Esophagus muscularis mucosa (tissue), 4 donors: ENCODE data around the gene PLEKHA5. TPM values are rescaled to one million over a fixed set of nuclear protein-coding genes. Genes with fewer than 3 reads are reported as not detected.

Experiments
- DNase-seq: peaks from one replicate; pipeline ENCODE4 v3.0.0-alpha.2; 2017; ENCODE audit errors: extremely low spot score
- H3K27ac ChIP-seq, 4 donors: fragments of 200-600 bp; sonication (generic); replicated peaks in 1 of 4; 1 replicate in 3 of 4; 2 replicates in 1 of 4; pipeline ENCODE4 v1.5.1; 2016 to 2019; ENCODE audit warnings: mild to moderate bottlenecking in 1 of 4
- H3K27me3 ChIP-seq, 4 donors: fragments of 200-600 bp; sonication (generic); one replicate each; pipeline versions ENCODE4 v1.5.1 to v1.6.0; 2016 to 2019
- H3K36me3 ChIP-seq, 4 donors: fragments of 200-600 bp; sonication (generic); one replicate each; pipeline ENCODE4 v1.5.1; 2016 to 2019
- H3K4me1 ChIP-seq, 4 donors: fragments of 200-600 bp; sonication (generic); one replicate each; pipeline ENCODE4 v1.5.1; 2016 to 2019
- H3K4me3 ChIP-seq, 4 donors: fragments of 200-600 bp; sonication (generic); 1 replicate in 2 of 4; 2 replicates in 2 of 4; pipeline ENCODE4 v1.5.1; 2016 to 2019; ENCODE audit warnings: mild to moderate bottlenecking in 4 of 4, moderate library complexity in 1 of 4
- H3K9me3 ChIP-seq, 4 donors: fragments of 200-600 bp; sonication (generic); 1 replicate in 3 of 4; 2 replicates in 1 of 4; pipeline ENCODE4 v1.5.1; 2016 to 2019
- EP300 ChIP-seq: sonication (generic); formaldehyde crosslinking; IDR thresholded peaks from one replicate; pipeline ENCODE4 v1.6.1; 2017; ENCODE audit warnings: antibody characterized with exemption
- POLR2A ChIP-seq: fragments of 450-650 bp; IDR thresholded peaks from one replicate; pipeline ENCODE4 v1.6.1; 2017; ENCODE audit warnings: antibody characterized with exemption, moderate library complexity, mild to moderate bottlenecking, low read depth
- POLR2AphosphoS5 ChIP-seq, 2 donors: sonication (generic); formaldehyde crosslinking; IDR thresholded peaks; one replicate each; pipeline ENCODE4 v1.6.1; 2017; ENCODE audit warnings: antibody characterized with exemption in 2 of 2
- WGBS: methylation state at CpG from one replicate; pipeline ENCODE4 v1.1.5; 2018; 5-methylcytosine and 5-hydroxymethylcytosine counted together
- intact Hi-C: fragments of 100-400 bp; cut with DNase I; formaldehyde crosslinking; loops from one replicate; pipeline ENCODE4 v1.15.1; 2023
- total RNA-seq, 4 donors: library from RNA; depleted of rRNA; stranded (reverse); fragments of >200 nt; gene quantifications; one replicate each; pipeline versions ENCODE4 v1.1.0 to v1.2.1, GENCODE V29; 2016
- TF ChIP-seq, protein P1 (sequence below), 3 experiments: fragments of 200-600 bp in 2 of 3; fragments of 450-650 bp in 1 of 3; sonication (generic) in 2 of 3; IDR thresholded peaks; one replicate each; pipeline ENCODE4 v1.5.1; 2017 to 2019; ENCODE audit warnings: antibody characterized with exemption in 3 of 3, mild to moderate bottlenecking in 2 of 3, moderate library complexity in 1 of 3

Gene PLEKHA5
- total RNA-seq, 4 donors from 2014 or later: 50.7 to 88.5 (median 58.6) TPM

DNA sequence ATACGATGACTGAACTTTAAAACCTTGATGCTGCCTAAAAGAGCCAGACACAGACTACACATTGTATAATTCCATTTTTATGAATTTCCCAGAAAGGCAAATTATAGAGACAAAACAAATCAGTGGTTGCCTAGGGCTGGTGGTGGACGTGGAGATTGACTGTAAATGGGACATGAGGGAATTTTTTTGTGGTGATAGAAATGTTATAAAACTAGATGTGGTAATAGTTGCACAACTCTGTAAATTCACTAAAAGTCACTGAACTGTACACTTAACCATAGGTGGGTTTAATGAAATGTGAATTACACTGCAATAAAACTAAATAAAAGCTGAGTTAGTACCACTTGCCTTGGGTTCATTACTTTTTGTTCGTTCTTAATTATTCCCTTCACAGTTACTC is 72.1 kb downstream of the PLEKHA5 start:
- DNase-seq: no peak
- TF ChIP-seq, protein P1, sequence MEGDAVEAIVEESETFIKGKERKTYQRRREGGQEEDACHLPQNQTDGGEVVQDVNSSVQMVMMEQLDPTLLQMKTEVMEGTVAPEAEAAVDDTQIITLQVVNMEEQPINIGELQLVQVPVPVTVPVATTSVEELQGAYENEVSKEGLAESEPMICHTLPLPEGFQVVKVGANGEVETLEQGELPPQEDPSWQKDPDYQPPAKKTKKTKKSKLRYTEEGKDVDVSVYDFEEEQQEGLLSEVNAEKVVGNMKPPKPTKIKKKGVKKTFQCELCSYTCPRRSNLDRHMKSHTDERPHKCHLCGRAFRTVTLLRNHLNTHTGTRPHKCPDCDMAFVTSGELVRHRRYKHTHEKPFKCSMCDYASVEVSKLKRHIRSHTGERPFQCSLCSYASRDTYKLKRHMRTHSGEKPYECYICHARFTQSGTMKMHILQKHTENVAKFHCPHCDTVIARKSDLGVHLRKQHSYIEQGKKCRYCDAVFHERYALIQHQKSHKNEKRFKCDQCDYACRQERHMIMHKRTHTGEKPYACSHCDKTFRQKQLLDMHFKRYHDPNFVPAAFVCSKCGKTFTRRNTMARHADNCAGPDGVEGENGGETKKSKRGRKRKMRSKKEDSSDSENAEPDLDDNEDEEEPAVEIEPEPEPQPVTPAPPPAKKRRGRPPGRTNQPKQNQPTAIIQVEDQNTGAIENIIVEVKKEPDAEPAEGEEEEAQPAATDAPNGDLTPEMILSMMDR (IDR thresholded peaks at IDR 0.05): no peak
- TF ChIP-seq EP300 (no peak), POLR2A (no peak), POLR2AphosphoS5 (IDR thresholded peaks at IDR 0.05) (no peak)
- no peaks in the 10 kb centered on the region for H3K27me3 ChIP-seq
- H3K4me1 ChIP-seq: peaks cover 25 to 57% (median 50%) of the 10 kb centered on the region in 4 donors
- intact Hi-C loops: no loop called here
- H3K36me3 ChIP-seq: no peaks in the 10 kb centered on the region
- no peak overlapping the region for H3K4me3 ChIP-seq
- WGBS: 85% methylated on average over 3 of the region's 3 CpGs
- H3K9me3 ChIP-seq: no peaks in the 10 kb centered on the region
- H3K27ac ChIP-seq: no peak overlapping the region

DNA sequence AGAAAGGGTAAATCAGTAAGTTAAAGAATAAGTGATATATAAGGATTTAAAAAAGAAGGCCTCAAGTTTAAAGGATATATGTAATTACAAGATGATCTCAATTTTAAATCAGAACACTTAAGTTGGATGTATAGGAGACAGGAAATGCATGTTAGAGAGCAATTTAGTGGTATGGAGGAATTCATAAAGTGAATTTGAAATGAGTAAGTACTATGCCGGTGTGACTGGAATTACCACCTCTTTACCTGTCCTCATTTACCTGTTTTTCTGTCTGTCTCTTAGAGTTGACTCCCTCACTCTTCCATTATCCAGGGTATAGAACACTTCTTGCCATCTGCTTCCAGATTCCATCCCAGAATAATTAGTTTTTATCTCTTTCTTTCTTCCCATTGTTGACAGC is 73.5 kb downstream of the PLEKHA5 start:
- Histone ChIP-seq H3K27me3 (no peaks in the 10 kb centered on the region), H3K4me1 (peaks cover 17 to 45% (median 40%) of the 10 kb centered on the region in 4 donors), H3K27ac (no peak overlapping the region), H3K4me3 (no peak overlapping the region), H3K36me3 (no peaks in the 10 kb centered on the region), H3K9me3 (no peaks in the 10 kb centered on the region)
- no peak for TF ChIP-seq POLR2AphosphoS5 (IDR thresholded peaks at IDR 0.05)
- TF ChIP-seq EP300: no peak
- intact Hi-C loops: no loop called here
- no peak for DNase-seq
- 94% methylated on average over 1 of the region's 1 CpG for WGBS

DNA sequence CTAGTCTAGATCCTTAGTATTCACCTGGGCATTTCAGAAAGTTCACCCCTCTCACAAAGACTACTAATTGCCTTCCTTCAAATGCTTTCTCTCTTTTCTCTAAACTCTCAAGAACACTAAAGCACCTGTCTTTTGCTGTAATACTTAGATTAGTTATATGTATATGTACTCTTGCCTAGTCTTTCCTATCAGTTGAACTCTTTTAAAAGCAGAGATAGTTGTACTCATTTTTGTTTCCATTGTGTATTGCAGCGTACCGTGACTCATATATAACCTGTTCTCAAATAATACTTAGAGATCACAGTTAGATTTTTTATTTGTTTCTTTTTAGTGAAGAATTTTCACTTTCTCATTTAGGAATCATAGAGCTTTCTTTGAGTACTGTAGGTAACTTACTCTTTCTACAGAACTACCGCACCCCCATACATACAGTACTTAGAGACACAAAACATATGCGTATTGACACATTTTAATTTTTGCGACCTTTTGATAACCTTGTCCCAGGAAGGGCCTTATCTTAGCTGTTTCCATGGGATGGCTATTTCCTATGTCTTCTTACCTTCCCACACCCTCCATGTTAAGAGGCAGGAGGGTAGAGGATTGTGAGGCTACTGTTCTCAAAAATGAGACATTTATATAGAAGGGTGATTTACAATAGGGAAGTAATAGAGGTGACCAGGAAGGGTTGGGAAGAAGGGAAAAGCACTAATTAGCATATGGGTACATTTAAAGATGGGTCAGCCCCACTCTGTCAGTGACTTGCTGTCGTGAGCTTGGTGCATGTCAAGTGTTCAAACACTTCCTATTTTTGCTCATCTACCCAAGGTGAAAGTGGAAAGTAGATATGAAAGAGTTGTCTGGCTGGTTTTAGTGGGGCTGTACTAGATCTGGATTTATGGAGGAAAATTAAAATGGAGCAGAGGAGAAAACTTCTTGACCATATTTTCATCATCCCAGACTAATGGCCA is 74.3 kb downstream of the PLEKHA5 start:
- no peaks in the 10 kb centered on the region for H3K36me3 ChIP-seq
- no peak overlapping the region for H3K27ac ChIP-seq
- H3K4me1 ChIP-seq: peaks cover 10 to 40% (median 36%) of the 10 kb centered on the region in 4 donors
- no peak for DNase-seq
- no peak overlapping the region for H3K4me3 ChIP-seq
- H3K27me3 ChIP-seq: no peaks in the 10 kb centered on the region
- intact Hi-C loops: no loop called here
- no peak for TF ChIP-seq POLR2AphosphoS5 (IDR thresholded peaks at IDR 0.05)
- TF ChIP-seq, protein P1 (IDR thresholded peaks at IDR 0.05): no peak
- TF ChIP-seq POLR2A: no peak
- TF ChIP-seq EP300: no peak
- WGBS: 98% methylated on average over 6 of the region's 6 CpGs
- H3K9me3 ChIP-seq: no peaks in the 10 kb centered on the region

DNA sequence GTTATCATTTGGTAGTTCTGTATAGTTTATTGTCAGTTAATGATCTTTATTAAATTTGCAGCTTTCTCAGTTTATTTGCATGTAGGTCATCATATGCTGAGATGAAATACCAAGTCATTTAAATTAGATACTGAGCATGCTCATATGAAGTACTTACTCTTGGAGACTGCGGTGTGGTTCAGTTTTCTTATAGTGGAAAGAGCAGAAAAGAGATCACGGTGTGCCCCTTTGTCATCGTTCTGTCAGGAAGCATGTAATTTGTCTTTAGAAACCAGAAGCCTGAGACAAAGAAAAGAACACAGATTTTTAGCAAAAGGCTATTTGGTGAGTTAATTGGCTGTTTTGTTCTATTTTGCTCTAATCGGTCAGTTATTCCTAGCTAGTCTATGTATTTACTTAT is 75.6 kb downstream of the PLEKHA5 start:
- intact Hi-C loops: no loop called here
- Histone ChIP-seq H3K4me1 (peaks cover 5 to 29% (median 27%) of the 10 kb centered on the region in 4 donors), H3K36me3 (no peaks in the 10 kb centered on the region), H3K27ac (no peak overlapping the region), H3K27me3 (no peaks in the 10 kb centered on the region), H3K4me3 (peak overlapping the region in 2 of 4 donors; percentile 1 to 10), H3K9me3 (no peaks in the 10 kb centered on the region)
- TF ChIP-seq POLR2AphosphoS5 (IDR thresholded peaks at IDR 0.05): no peak
- TF ChIP-seq, protein P1 (IDR thresholded peaks at IDR 0.05): no peak
- TF ChIP-seq EP300: no peak
- TF ChIP-seq POLR2A: no peak
- 68% methylated on average over 4 of the region's 4 CpGs for WGBS
- no peak for DNase-seq

DNA sequence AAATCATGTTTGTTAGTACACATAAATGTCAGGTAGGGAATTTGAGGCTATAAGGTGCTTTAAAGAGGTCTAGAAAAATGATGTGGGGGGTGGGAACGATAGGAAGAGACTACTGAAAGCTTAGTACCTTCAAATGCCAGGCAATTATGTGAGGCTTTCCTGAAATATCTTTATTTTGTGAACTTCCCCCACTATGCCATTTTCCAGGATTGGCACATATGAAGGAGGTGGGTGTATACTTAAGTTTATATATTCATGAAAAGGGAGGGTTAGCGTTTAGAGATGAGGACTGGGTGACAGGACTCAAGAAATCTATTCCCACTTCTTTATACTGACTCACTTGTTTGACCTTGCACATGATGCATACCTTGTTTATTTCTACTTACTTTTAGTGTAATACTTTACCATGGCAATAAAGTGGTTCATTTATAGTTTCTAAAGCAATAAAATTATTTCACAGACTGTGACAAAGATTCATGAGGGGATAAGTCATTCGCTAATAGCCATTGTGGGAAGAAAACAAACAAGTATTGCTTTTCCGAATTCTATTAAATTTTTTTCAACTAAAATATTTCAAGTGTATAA is 77.1 kb downstream of the PLEKHA5 start:
- 86% methylated on average over 4 of the region's 4 CpGs for WGBS

More for the DNA sequence above, 77.1 kb downstream of the PLEKHA5 start:
- Histone ChIP-seq H3K27ac (no peak overlapping the region), H3K4me3 (no peak overlapping the region), H3K27me3 (no peaks in the 10 kb centered on the region), H3K36me3 (no peaks in the 10 kb centered on the region), H3K4me1 (peaks cover 5 to 29% (median 27%) of the 10 kb centered on the region in 4 donors), H3K9me3 (no peaks in the 10 kb centered on the region)
- TF ChIP-seq EP300 (no peak), POLR2A (no peak), POLR2AphosphoS5 (IDR thresholded peaks at IDR 0.05) (no peak)
- TF ChIP-seq, protein P1 (IDR thresholded peaks at IDR 0.05): no peak
- intact Hi-C loops: no loop called here
- no peak for DNase-seq
